Superior temporal gyrus (tissue), 1 donor: ENCODE data around the gene WASHC3.

Experiments used
- DNase-seq: peaks from one replicate; pipeline ENCODE4 v3.0.0-alpha.2; 2016; ENCODE audit errors: extremely low spot score

Gene WASHC3

DNA sequence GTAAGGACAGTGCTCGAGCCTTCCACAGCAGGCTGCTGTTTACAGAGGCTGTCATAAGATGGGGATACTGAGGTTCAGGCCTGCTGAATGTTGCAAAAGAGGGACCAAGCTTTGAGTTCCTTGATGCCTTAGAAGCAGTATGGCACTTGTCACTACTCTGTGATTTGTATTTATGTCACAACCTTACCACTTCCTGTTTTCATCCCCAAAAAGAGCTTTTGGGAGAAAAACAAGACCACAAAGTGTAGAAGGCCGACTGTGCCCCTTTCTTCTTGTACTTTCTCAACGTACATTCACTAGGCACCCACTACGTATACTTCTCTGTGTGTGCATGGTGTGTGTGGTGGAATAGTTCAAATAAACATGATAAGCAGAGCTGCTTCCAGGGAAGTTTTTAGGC is 94.3 kb downstream of the WASHC3 start:
- no peak for DNase-seq

DNA sequence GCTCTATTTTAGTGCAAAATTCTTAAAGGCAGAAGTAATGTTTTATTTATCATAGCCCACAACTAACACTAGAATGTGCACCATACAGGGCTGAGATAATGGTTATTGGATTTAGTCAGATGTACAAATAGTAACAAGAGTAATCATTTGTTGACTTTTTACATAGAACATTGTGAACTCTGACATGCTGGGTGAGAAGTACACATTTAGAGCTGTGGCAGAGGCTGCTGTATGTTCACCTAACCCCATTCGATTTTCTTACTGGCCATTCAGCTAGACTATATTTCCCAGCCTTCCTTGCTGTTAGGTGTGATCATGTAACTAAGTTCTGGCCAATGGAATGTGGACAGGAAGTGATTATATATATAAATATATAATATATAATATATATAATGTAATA is 95.3 kb downstream of the WASHC3 start:
- no peak for DNase-seq

DNA sequence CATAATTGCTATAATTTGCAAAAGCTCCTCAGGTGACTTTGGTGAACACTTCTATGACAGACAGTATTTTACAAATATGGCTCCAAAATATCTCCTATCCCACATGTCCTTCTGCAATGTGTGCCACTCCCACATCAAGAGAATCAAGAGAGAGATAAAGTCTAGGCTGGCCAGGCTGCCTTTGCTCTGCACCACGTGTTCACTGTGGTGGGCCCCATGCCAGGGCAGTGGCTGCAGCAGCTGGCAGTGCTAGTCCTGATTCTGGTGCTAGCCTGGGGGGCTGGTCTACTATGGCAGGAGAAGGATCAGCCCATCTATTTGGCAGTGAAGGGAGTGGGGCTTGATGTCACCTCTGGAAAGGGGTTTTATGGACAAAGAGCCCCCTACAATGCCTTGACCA is 98.1 kb downstream of the WASHC3 start:
- DNase-seq, result no peak
